H7 (cell line): ENCODE data around the gene RPP38. TPM values are rescaled to one million over a fixed set of nuclear protein-coding genes. Genes with fewer than 3 reads are reported as not detected.

Source experiments
- DNase-seq: peaks from one replicate; pipeline ENCODE4 v3.0.0; 2012
- H3K27me3 ChIP-seq: 2 replicates; pipeline ENCODE4 v1.6.0; 2011; ENCODE audit warnings: mild to moderate bottlenecking, low read length; ENCODE audit not compliant: control insufficient read depth, insufficient read depth
- H3K36me3 ChIP-seq: replicated peaks from 2 replicates; pipeline ENCODE4 v1.5.1; 2011; ENCODE audit warnings: low read length; ENCODE audit not compliant: control insufficient read depth, insufficient read depth
- H3K4me3 ChIP-seq: 2 replicates; pipeline ENCODE4 v1.5.1; 2011; ENCODE audit warnings: low read depth, mild to moderate bottlenecking, control low read depth, low read length, moderate library complexity; ENCODE audit not compliant: insufficient read depth
- total RNA-seq: library from RNA; depleted of rRNA; stranded (reverse); fragments of >200 nt; shearing (Covaris generic); gene quantifications from 2 replicates; pipeline ENCODE4 v1.2.3, GENCODE V29; 2014; rRNA removed

RPP38 gene
- total RNA-seq, 1 experiment from 2014 or later = 17.5 TPM

DNA sequence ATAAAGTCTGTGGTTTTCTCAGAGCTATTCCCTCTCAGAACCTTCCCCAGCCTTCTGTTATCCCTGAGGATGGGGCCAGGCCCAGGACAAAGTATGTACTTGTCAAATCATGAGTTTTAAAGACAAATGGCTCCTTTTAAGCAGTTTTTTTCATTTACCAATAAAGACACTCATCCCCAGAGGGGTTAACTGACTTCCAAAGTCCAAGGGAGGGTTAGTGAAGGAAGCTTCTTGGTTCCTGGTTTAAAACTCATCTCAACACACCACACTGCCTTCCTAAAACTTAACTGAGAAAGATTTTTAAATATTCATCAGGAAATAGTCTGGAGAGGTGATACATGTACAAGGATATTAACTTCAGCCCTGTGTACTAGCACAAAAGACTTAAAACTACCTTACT, 55.4 kb downstream of the RPP38 start:
- no peaks in the 10 kb centered on the region for H3K27me3 ChIP-seq
- no peak overlapping the region for H3K4me3 ChIP-seq
- DNase-seq = no peak
- H3K36me3 ChIP-seq = no peaks in the 10 kb centered on the region

Other genes starting within 250 kb of the RPP38 start
- gene SUV39H2, start 218.5 kb upstream of the RPP38 start, total RNA-seq = 26.8 and 27.6 TPM in 2 replicates
- gene DCLRE1C, start 143.3 kb upstream of the RPP38 start, total RNA-seq = 2.1 and 2.8 TPM in 2 replicates
- gene MEIG1, start 138.0 kb upstream of the RPP38 start, total RNA-seq = not detected in 2 replicates
- gene OLAH, start 53.4 kb upstream of the RPP38 start, total RNA-seq = not detected in 2 replicates
- gene ACBD7, start 8.6 kb upstream of the RPP38 start, total RNA-seq = 2.0 and 6.1 TPM in 2 replicates
- gene NMT2, start 71.3 kb downstream of the RPP38 start, total RNA-seq = 10.6 and 12.3 TPM in 2 replicates